ENCODE results near the gene MSI2. TPM values are rescaled to one million over a fixed set of nuclear protein-coding genes. Genes with fewer than 3 reads are reported as not detected.

Gene MSI2
- total RNA-seq: 10 to 100 TPM; 19.5 to 25.8 (median 20.8) TPM
- polyA plus RNA-seq: 10 to 100 TPM; 12.6 to 24.0 (median 22.2) TPM

DNA sequence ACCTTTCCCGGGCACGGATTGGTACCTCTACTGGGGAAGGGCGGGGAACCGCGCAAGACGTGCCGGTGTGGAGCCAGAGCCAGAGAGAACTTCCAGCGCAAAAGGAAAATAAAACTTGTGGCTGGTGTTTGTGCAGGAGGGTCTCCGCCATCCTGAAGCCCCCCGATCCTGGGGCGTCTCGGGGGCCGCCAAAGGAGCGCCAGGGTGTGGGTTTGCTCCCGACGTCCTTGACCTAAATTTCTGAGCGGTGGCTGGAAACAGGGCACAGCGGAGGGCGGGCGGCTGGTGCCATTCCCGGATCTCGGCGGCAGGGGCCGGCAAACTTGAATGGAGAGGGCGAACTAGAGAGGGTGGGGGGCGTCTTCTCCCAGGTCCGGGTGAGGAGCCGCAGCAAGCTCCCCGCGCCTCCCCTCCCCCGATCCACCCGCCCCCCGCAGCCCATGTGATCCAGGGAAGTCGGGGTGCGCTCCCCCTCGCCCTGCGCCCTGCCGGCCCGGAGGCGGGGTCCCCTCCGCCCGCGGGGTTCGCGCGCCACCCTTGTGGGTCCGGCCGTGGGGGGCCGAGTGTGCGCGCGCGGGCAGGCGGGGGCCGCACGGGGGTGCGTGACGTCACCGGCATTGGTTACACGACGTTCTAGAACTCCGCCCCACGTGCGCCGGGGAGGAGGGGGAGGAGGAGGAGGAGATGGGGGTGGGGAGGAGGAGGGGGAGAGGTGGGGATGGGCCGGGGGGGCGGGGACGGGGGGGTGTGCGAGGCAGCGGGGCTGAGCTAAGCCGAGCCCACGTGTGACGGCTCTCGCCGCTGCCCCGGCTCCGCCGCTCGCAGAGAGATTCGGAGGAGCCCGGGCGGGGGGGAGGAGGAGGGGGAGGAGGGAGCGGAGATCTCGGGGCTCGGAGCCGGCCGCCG, at the start of gene MSI2:
Gene MSI2 (plus strand): TSS at position 748 of the 906 bp plus-strand sequence. CDS start 220 bp downstream, outside the sequence.
- Histone ChIP-seq H3K27ac (peak within 1 kb of the TSS; percentile 95 to 99 (median 97)), H3K27me3 (no peaks in the 10 kb centered on the region), H3K9me3 (peaks cover 0 to 3% (median 0%) of the 10 kb centered on the region in 4 donors), H3K4me3 (peak within 1 kb of the TSS; percentile 90 to 98 (median 94)), H3K4me1 (peaks cover 0 to 34% (median 19%) of the 10 kb centered on the region in 4 donors), H3K36me3 (no peaks in the 10 kb centered on the region)
- peak; percentile 99 for DNase-seq
- intact Hi-C loops (cut with DNase I): loop anchor here (2.0 to 10.0 kb wide), 6 partner anchors 281 to 959 kb away; partner anchors contain the start of genes MKS1, MRPS23 and SCPEP1
- TF ChIP-seq POLR2AphosphoS5 (IDR thresholded peaks at IDR 0.05) (peak; percentile 66 to 80 (median 73)), POLR2A (IDR thresholded peaks at IDR 0.05) (peak in 1 of 2 donors; percentile 22), EP300 (IDR thresholded peaks at IDR 0.05) (peak; percentile 31 to 86 (median 82))
- TF ChIP-seq, protein P1, sequence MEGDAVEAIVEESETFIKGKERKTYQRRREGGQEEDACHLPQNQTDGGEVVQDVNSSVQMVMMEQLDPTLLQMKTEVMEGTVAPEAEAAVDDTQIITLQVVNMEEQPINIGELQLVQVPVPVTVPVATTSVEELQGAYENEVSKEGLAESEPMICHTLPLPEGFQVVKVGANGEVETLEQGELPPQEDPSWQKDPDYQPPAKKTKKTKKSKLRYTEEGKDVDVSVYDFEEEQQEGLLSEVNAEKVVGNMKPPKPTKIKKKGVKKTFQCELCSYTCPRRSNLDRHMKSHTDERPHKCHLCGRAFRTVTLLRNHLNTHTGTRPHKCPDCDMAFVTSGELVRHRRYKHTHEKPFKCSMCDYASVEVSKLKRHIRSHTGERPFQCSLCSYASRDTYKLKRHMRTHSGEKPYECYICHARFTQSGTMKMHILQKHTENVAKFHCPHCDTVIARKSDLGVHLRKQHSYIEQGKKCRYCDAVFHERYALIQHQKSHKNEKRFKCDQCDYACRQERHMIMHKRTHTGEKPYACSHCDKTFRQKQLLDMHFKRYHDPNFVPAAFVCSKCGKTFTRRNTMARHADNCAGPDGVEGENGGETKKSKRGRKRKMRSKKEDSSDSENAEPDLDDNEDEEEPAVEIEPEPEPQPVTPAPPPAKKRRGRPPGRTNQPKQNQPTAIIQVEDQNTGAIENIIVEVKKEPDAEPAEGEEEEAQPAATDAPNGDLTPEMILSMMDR (IDR thresholded peaks at IDR 0.05): no peak
- WGBS, 2 donors: 1% methylated on average over 88 of the region's 88 CpGs

DNA sequence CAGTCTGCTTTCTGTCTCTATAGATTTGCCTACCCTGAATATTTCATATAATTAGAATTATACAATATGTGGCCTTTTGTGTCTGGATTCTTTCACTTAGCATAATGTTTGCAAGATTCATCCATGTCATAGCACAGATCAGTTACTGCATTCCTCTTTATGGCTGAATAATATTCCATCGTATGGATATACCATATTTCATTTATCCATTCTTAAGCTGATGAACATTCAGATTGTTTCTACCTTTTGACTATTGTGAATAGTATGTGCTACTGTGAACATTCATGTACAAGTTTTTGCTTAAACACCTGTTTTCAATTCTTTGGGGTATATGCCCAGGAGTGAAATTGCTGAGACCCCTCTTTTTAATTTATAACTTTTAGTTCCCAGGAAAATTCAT, 49.4 kb upstream of the MSI2 start:
- WGBS, 2 donors: 92 to 96% methylated on average over 1 of the region's 1 CpG
- Histone ChIP-seq H3K27me3 (no peaks in the 10 kb centered on the region), H3K9me3 (peaks cover 0 to 5% (median under 1%) of the 10 kb centered on the region in 4 donors), H3K4me1 (no peaks in the 10 kb centered on the region), H3K4me3 (no peak overlapping the region), H3K36me3 (no peaks in the 10 kb centered on the region), H3K27ac (no peak overlapping the region)
- TF ChIP-seq POLR2A (IDR thresholded peaks at IDR 0.05) (no peak), EP300 (IDR thresholded peaks at IDR 0.05) (no peak), POLR2AphosphoS5 (IDR thresholded peaks at IDR 0.05) (no peak)
- TF ChIP-seq, protein P1 (IDR thresholded peaks at IDR 0.05): no peak
- DNase-seq: no peak
- intact Hi-C loops (cut with DNase I): no loop called here

DNA sequence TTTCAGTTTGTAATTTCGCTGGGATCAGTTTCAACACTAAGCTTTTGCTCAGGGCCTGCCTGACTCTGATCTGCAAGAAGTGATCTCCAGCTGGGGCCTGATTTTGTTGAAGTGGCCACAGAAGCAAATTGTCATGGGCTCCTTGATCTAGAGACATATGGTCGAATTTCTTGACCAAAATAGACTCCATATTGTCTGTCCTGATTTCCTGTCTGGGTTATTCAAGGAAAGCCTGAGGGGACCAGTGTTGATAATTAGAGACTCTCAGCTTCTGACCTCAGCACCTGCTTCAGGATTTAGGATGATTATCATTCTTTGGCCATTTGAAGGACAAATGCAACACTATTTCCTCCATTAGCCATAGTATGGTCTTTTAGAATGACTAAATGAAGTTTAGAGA, 48.9 kb upstream of the MSI2 start:
- no peak for DNase-seq
- intact Hi-C loops (cut with DNase I): no loop called here
- Histone ChIP-seq H3K4me1 (no peaks in the 10 kb centered on the region), H3K9me3 (peaks cover 0 to 5% (median under 1%) of the 10 kb centered on the region in 4 donors), H3K4me3 (no peak overlapping the region), H3K27ac (no peak overlapping the region), H3K36me3 (no peaks in the 10 kb centered on the region), H3K27me3 (no peaks in the 10 kb centered on the region)
- 60 to 84% methylated on average over 2 of the region's 2 CpGs for WGBS, 2 donors
- TF ChIP-seq, protein P1 (IDR thresholded peaks at IDR 0.05): no peak
- TF ChIP-seq EP300 (IDR thresholded peaks at IDR 0.05) (no peak), POLR2AphosphoS5 (IDR thresholded peaks at IDR 0.05) (no peak), POLR2A (IDR thresholded peaks at IDR 0.05) (no peak)

DNA sequence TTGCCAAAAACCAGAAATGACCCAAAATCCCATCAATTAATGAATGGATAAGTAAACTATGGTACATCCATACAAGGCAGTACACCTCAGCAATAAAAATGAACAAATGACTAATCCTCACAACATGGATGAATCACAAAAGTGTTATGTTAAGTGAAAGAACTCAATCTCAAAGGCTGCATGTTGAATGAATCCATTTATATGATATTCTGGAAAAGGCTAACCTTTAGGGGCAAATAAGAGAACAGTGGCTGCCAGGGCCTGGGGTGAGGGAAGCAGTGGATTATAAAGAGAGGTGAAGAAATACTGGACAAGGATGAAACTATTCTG, 46.1 kb upstream of the MSI2 start:
- H3K4me1 ChIP-seq: no peaks in the 10 kb centered on the region
- intact Hi-C loops (cut with DNase I): no loop called here
- peaks cover 0 to 5% (median under 1%) of the 10 kb centered on the region in 4 donors for H3K9me3 ChIP-seq
- no peaks in the 10 kb centered on the region for H3K36me3 ChIP-seq
- DNase-seq: no peak
- H3K27ac ChIP-seq: no peak overlapping the region
- no peak for TF ChIP-seq EP300 (IDR thresholded peaks at IDR 0.05)
- TF ChIP-seq POLR2AphosphoS5 (IDR thresholded peaks at IDR 0.05): no peak
- TF ChIP-seq, protein P1 (IDR thresholded peaks at IDR 0.05): no peak
- TF ChIP-seq POLR2A (IDR thresholded peaks at IDR 0.05): no peak
- no peaks in the 10 kb centered on the region for H3K27me3 ChIP-seq
- H3K4me3 ChIP-seq: no peak overlapping the region

Measured in sigmoid colon (tissue), 7 donors.